Fibroblast of skin of scalp (primary cell): ENCODE data around the gene HSPA1A.

ENCODE experiments used
- DNase-seq: peaks from one replicate; pipeline ENCODE4 v3.0.0-alpha.2; 2013

Gene HSPA1A

GRCh38 chr6:31865205-31866118 lies 50.1 kb downstream of the HSPA1A start:
- DNase-seq, result no peak
